Tibial nerve (tissue), 4 donors: ENCODE data around the gene ECEL1.

Experiments used
- CTCF ChIP-seq, 5 experiments: fragments of 200-600 bp in 3 of 5; fragments of 450-650 bp in 2 of 5; sonication (generic) in 3 of 5; IDR thresholded peaks; one replicate each; pipeline ENCODE4 v1.5.1; 2016 to 2019; ENCODE audit warnings: antibody characterized with exemption in 5 of 5, mild to moderate bottlenecking in 3 of 5, moderate library complexity in 2 of 5
- EP300 ChIP-seq, 2 donors: sonication (generic); formaldehyde crosslinking; IDR thresholded peaks; one replicate each; pipeline ENCODE4 v1.6.1; 2017; ENCODE audit warnings: antibody characterized with exemption in 2 of 2, mild to moderate bottlenecking in 1 of 2
- POLR2A ChIP-seq, 2 donors: fragments of 450-650 bp; IDR thresholded peaks; one replicate each; pipeline ENCODE4 v1.6.1; 2017; ENCODE audit warnings: antibody characterized with exemption in 2 of 2, mild to moderate bottlenecking in 2 of 2, moderate library complexity in 2 of 2

- TF ChIP-seq POLR2A (IDR thresholded peaks at IDR 0.05) (no peak), CTCF (IDR thresholded peaks at IDR 0.05) (no peak), EP300 (IDR thresholded peaks at IDR 0.05) (no peak)
Observed at GRCh38 chr2:232503809-232504323, 16.2 kb upstream of the ECEL1 start.
